Activated naive CD8-positive, alpha-beta T cell treated with anti-CD3 and anti-CD28 coated beads, Interleukin-2, amount 10 ng/mL, durations not matched to agents 7 days and 5 days (primary cell): ENCODE results near the gene TIMM22. TPM values are rescaled to one million over a fixed set of nuclear protein-coding genes. Genes with fewer than 3 reads are reported as not detected.
A peak's percentile ranks its signal among the peaks of the same experiment; 100 is the strongest.

Experiments
- ATAC-seq: fragments of 150-1000 bp; cut with Tn5 transposase; one replicate; pipeline ENCODE4 v1.10.0; 2021; ENCODE audit warnings: low read depth, moderate library complexity
- POLR2A ChIA-PET: fragments of 350-600 bp; sonication (Branson Sonifier 250); formaldehyde crosslinking; loops from one replicate; lab custom pipeline; 2021; ENCODE audit warnings: antibody characterized with exemption; lab: Charles Lee
- DNase-seq: peaks from one replicate; pipeline ENCODE4 v3.0.0; 2021
- H3K27ac Mint-ChIP-seq: one replicate; pipeline ENCODE4 v1.8.0; 2022; ENCODE audit warnings: mild to moderate bottlenecking, mixed read lengths
- H3K27me3 Mint-ChIP-seq: one replicate; pipeline ENCODE4 v1.8.0; 2022; ENCODE audit warnings: mild to moderate bottlenecking, moderate library complexity, mixed read lengths
- H3K36me3 Mint-ChIP-seq: one replicate; pipeline ENCODE4 v1.8.0; 2021; ENCODE audit warnings: mild to moderate bottlenecking, mixed read lengths
- H3K4me1 Mint-ChIP-seq: one replicate; pipeline ENCODE4 v1.8.0; 2021; ENCODE audit warnings: mixed read lengths
- H3K4me3 Mint-ChIP-seq: one replicate; pipeline ENCODE4 v1.8.0; 2022; ENCODE audit warnings: mild to moderate bottlenecking, moderate library complexity, mixed read lengths
- H3K9me3 Mint-ChIP-seq: one replicate; pipeline ENCODE4 v1.8.0; 2021; ENCODE audit warnings: mixed read lengths
- total RNA-seq, 2 experiments: library from RNA; stranded (reverse); gene quantifications; one replicate each; pipeline ENCODE4 v1.2.3, GENCODE V29; 2021

TIMM22 gene
- total RNA-seq, 2 experiments from 2014 or later: 10.3 to 10.7 TPM

DNA sequence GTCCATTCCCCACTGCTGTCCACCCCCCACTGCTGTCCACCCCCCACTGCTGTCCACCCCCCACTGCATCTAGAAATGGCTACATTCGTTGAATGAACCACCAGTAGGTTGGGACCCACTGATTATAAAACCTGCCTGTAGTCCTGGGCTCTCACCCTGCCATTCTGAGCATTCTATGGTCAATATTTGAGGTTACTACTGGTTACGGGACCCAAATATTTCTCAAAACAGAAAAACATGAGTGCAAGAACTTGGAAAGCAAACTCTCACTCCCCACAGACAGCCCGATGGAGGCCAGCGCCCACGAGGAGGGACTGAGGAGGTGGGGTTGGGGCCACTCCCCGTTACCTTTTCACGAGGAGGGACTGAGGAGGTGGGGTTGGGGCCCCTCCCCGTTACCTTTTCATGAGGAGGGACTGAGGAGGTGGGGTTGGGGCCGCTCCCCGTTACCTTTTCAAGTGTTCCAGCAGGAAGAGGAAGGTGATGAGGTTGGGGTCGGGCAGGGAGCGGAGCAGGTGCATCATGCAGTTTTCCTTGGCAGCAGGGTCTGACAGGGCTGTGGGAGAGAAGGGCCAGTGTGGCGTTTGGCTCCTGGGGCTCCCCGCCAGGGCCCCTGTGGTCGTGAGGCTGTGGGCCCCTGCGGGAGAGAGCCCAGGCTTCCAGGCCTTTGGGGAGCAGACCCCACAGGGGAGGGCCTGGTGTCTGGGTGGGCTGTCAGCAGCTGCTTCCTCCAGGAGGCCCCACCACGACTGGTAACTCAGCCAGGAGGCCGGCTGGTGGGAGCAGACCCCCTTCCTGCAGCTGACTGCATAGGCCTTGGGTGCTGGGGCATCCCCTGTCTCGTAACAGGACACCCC, 12.5 kb downstream of the TIMM22 start:
- H3K4me1 Mint-ChIP-seq: peaks cover 4% of the 10 kb centered on the region
- peaks cover 7% of the 10 kb centered on the region for H3K36me3 Mint-ChIP-seq
- POLR2A ChIA-PET: no interaction called here
- no peak overlapping the region for H3K4me3 Mint-ChIP-seq
- H3K27ac Mint-ChIP-seq: peak overlapping the region; percentile 34
- no peaks in the 10 kb centered on the region for H3K27me3 Mint-ChIP-seq
- DNase-seq (no peak), ATAC-seq (no peak)
- H3K9me3 Mint-ChIP-seq: no peaks in the 10 kb centered on the region

DNA sequence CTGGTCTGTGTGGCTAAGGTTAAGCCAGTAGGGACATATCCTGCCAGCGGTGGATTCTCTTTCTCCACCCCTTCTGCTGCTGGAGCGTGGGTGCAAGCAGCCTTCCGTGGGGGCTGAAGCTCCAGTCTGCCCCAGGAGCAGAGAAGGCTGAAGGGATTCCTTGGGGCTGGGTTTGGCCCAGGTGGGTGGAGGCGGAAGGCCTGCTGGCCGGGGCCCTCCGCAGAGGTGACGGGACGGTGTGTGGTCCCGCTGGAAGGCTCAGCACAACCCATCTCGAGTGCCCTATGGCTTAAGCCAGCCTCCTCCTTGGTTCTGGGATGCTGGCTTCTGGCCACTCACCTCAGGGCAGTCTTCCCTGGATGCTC, 13.1 kb downstream of the TIMM22 start:
- peaks cover 7% of the 10 kb centered on the region for H3K36me3 Mint-ChIP-seq
- no peak for DNase-seq

DNA sequence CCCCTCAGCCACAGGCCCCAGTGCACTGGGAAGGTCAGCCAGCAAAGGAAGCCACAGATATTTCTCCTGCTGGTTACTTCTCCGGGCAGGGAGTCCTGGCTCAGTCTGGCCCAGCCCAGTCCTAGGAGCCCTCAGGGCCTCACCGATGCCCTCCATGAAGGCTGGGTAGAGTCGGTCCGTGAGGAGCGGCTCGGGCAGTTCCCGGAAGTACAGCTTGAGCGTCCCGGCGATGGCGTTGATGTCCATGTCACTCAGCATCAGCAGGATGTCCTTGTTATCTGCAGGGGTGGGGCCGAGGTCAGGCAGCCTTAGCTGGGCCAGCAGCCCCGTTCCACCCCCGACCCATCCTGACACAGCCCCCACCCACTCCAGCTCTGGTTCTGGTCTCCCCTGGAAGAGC, 13.7 kb downstream of the TIMM22 start:
- DNase-seq: no peak
- Mint-ChIP-seq H3K36me3 (peaks cover 2% of the 10 kb centered on the region), H3K4me3 (no peak overlapping the region), H3K9me3 (no peaks in the 10 kb centered on the region), H3K27ac (no peak overlapping the region), H3K27me3 (no peaks in the 10 kb centered on the region), H3K4me1 (peaks cover 1% of the 10 kb centered on the region)
- no peak for ATAC-seq
- POLR2A ChIA-PET: no interaction called here

More for the DNA sequence above, 13.1 kb downstream of the TIMM22 start:
- POLR2A ChIA-PET: no interaction called here
- peaks cover 4% of the 10 kb centered on the region for H3K4me1 Mint-ChIP-seq
- ATAC-seq: no peak
- H3K9me3 Mint-ChIP-seq: no peaks in the 10 kb centered on the region
- no peak overlapping the region for H3K27ac Mint-ChIP-seq
- no peak overlapping the region for H3K4me3 Mint-ChIP-seq
- no peaks in the 10 kb centered on the region for H3K27me3 Mint-ChIP-seq

DNA sequence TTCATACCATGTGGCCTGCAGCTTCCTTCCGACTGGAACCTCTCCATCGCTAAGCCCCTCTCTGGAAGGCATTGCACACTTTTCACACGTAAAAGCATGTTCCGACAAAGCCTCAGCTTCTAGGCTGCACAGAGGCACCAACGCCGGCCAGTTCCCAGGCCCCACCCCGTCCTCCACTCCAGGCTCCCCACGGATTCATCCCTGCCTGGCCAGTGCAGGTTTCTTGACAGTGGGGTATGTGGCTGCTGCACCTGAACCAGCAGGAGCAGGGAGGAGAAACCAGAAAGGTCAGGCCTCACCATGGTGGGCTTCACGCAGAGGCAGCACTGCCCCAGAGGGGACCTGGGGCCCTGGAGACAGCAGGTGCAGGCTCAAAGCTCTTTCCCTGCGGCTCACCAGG, 14.2 kb downstream of the TIMM22 start:
- no peak overlapping the region for H3K4me3 Mint-ChIP-seq
- no peak for ATAC-seq
- POLR2A ChIA-PET: no interaction called here
- H3K9me3 Mint-ChIP-seq: no peaks in the 10 kb centered on the region
- no peaks in the 10 kb centered on the region for H3K4me1 Mint-ChIP-seq
- no peaks in the 10 kb centered on the region for H3K27me3 Mint-ChIP-seq
- no peak for DNase-seq
- H3K36me3 Mint-ChIP-seq: no peaks in the 10 kb centered on the region
- H3K27ac Mint-ChIP-seq: no peak overlapping the region

DNA sequence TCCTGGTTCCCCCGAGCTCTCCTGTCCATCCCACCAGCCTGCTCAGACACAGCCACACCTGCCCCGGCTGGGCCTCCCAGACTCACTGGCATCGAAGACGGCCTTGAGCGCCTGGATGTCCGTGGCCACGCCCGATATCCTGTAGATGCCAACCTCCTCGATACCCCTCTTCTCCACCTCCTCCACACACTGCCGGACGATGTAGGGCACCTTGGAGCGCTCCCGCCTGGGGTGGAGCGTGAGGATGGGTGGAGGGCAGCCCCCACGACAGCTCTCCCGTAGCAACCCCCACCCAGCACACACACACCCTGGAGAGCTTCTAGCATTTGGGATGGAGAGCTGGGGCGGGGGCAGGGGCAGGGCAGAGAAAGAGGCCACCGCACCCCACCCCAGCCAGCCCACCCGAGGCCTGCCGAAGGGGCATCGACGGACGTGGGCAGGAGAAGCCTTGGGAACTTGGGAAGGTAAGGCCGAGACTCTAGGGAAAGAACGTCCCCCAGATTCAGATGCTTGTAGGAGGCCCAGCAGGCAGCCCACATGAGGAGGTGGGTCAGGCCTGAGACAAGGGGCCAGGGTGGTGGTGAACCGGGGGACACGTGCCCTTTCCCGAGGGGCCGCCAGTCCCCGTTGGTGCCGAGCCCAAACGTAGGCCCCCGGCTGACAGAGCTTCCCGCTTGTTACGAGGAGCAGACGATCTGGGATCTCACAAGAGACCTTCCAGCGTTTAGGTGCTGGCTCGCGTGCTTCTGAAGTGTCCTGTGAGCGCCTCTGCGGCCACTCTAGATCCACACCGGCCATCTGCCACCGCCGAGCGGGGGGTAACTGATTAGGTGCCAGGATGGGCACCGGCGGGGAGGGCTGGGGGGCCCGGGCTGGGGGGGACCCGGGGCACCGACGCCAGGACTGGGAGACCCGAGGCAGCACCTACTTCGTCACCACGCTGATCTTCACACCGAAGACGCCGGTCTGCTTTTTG, 15.1 kb downstream of the TIMM22 start:
- POLR2A ChIA-PET: no interaction called here
- H3K4me1 Mint-ChIP-seq: no peaks in the 10 kb centered on the region
- DNase-seq (no peak), ATAC-seq (no peak)
- no peaks in the 10 kb centered on the region for H3K36me3 Mint-ChIP-seq
- H3K9me3 Mint-ChIP-seq: no peaks in the 10 kb centered on the region
- no peak overlapping the region for H3K4me3 Mint-ChIP-seq
- H3K27me3 Mint-ChIP-seq: no peaks in the 10 kb centered on the region
- H3K27ac Mint-ChIP-seq: no peak overlapping the region

DNA sequence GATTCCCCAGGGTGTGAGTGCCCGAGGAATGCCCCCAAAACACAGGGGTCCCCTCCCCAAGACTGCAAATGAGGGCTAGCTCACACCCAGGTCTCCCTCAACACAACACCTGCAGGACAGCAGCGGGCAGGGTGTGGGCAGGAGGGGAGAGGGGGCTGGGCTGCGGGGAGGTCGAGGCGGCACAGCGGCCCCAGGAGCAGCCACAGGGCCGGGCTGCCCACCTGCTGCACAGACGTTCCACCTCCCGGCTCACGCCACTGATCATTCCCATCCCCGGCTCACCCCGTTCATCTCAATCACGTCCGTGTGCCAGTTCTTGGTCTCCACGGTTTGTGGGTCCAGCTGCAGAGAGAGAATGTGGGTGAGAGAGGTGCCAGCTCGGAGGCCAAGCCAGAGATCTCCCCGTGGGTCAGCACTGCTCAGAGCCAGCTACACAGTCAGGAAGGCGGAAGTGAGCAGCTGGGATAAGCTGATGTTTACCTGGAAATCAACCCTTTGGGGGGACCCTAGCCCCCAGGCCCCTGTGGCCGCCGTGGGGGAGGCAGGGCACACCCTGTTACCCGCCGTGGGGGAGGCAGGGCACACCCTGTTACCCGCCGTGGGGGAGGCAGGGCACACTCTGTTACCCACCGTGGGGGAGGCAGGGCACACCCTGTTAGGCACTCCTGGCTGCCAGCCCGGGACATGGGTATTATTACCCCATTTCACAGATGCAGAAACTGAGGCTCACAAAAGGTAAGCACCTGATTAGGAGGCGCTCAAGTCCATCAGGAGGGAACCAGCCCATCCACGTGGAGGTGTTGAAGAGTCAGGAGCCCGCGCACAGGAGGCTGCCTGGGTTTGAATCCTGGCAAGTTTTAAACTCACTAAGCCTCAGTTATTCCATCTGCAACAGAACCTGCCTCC, 16.1 kb downstream of the TIMM22 start:
- H3K27me3 Mint-ChIP-seq: no peaks in the 10 kb centered on the region
- POLR2A ChIA-PET: no interaction called here
- H3K27ac Mint-ChIP-seq: no peak overlapping the region
- no peaks in the 10 kb centered on the region for H3K9me3 Mint-ChIP-seq
- DNase-seq: no peak
- no peak for ATAC-seq
- no peak overlapping the region for H3K4me3 Mint-ChIP-seq
- no peaks in the 10 kb centered on the region for H3K4me1 Mint-ChIP-seq
- H3K36me3 Mint-ChIP-seq: no peaks in the 10 kb centered on the region

DNA sequence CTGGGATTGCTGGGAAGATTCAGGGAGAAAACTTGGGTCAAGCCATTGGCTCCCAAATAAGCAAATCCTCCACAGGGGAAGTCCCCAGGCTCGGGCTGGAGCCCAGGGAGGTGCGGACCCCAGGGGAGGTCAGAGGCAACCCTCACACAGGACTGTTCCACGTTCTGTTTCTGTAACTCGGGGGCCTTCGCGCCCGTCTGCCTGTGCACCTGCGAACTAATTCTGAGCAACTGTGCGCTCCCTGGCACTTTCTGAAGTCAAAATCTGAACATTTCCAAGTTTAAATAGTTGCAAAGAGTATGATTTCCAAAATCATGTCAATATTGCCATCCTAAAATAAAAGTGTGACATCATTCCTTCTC, 16.8 kb downstream of the TIMM22 start:
- Mint-ChIP-seq H3K36me3 (no peaks in the 10 kb centered on the region), H3K4me1 (no peaks in the 10 kb centered on the region), H3K4me3 (no peak overlapping the region), H3K27ac (no peak overlapping the region), H3K9me3 (no peaks in the 10 kb centered on the region), H3K27me3 (no peaks in the 10 kb centered on the region)
- no peak for DNase-seq
- POLR2A ChIA-PET: no interaction called here
- ATAC-seq: no peak

DNA sequence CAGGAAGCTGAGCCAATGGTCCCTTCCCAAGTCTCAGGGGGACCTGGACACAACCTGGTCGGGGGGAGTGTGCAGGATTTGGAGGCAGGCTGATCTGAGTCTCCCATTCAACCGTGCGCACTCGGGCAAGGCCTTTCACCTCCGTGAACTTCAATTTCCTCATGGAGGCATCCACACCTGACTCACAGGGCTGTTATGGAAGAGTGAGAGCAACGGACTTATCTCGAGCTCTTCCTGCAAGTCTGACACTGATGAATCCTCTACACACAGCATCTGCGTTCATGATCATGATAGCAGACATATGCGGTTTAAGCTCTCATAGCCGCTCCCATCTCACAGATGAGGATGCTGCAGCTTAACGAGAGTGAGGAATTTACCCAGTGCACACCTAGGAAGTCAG, 21.6 kb downstream of the TIMM22 start:
- Mint-ChIP-seq H3K27ac (no peak overlapping the region), H3K4me3 (no peak overlapping the region), H3K36me3 (peaks cover 2% of the 10 kb centered on the region), H3K9me3 (no peaks in the 10 kb centered on the region), H3K4me1 (no peaks in the 10 kb centered on the region), H3K27me3 (no peaks in the 10 kb centered on the region)
- POLR2A ChIA-PET: interaction anchor here (0.6 kb wide), 1 partner anchor 318 kb away, joined by 3 read pairs; no protein-coding TSS in a partner anchor
- DNase-seq (no peak), ATAC-seq (no peak)

DNA sequence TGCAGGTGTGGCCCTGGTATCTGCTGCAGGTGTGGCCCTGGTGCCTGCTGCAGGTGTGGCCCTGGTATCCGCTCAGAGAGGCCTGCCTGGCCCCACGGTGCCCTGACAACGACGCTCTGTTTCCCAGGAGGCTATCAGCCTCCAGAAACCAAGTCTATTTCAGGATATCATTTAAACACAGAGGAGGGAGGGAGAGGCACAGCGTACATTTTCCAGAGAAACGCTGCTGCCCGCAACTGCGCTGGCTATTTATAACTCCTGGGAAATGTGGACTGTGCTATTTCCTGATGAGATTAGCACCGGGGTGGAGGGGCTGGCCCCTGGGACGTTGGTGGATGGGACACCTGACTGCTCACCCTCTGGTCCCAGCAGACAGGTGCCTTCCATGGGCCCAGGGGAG, 22.5 kb downstream of the TIMM22 start:
- no peak overlapping the region for H3K4me3 Mint-ChIP-seq
- no peak overlapping the region for H3K27ac Mint-ChIP-seq
- ATAC-seq (no peak), DNase-seq (no peak)
- H3K36me3 Mint-ChIP-seq: peaks cover 2% of the 10 kb centered on the region
- no peaks in the 10 kb centered on the region for H3K27me3 Mint-ChIP-seq
- H3K9me3 Mint-ChIP-seq: no peaks in the 10 kb centered on the region
- POLR2A ChIA-PET: no interaction called here
- no peaks in the 10 kb centered on the region for H3K4me1 Mint-ChIP-seq

DNA sequence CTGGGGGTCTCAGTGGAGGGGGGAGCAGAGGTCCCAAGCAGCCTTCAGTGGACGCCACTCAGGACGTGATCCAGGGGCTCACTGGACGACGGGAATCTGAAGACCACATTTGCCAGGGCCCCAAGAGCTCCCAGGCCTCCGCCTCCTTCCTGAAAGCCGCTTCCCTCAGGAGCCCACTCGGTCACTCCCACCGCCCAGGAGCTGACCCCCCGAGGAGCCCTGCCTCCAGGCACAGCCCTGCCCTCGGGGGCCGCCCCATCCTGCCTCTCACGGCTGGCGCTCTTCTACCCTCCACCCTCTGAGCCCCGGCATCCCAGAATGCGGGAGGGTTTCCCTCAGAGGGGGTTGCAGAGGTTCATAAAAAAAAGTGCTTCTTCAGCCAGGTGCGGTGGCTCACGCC, 24.2 kb downstream of the TIMM22 start:
- DNase-seq (no peak), ATAC-seq (no peak)
- peaks cover 2% of the 10 kb centered on the region for H3K36me3 Mint-ChIP-seq
- H3K9me3 Mint-ChIP-seq: no peaks in the 10 kb centered on the region
- H3K4me3 Mint-ChIP-seq: no peak overlapping the region
- POLR2A ChIA-PET: no interaction called here
- no peaks in the 10 kb centered on the region for H3K4me1 Mint-ChIP-seq
- H3K27ac Mint-ChIP-seq: no peak overlapping the region
- H3K27me3 Mint-ChIP-seq: no peaks in the 10 kb centered on the region

DNA sequence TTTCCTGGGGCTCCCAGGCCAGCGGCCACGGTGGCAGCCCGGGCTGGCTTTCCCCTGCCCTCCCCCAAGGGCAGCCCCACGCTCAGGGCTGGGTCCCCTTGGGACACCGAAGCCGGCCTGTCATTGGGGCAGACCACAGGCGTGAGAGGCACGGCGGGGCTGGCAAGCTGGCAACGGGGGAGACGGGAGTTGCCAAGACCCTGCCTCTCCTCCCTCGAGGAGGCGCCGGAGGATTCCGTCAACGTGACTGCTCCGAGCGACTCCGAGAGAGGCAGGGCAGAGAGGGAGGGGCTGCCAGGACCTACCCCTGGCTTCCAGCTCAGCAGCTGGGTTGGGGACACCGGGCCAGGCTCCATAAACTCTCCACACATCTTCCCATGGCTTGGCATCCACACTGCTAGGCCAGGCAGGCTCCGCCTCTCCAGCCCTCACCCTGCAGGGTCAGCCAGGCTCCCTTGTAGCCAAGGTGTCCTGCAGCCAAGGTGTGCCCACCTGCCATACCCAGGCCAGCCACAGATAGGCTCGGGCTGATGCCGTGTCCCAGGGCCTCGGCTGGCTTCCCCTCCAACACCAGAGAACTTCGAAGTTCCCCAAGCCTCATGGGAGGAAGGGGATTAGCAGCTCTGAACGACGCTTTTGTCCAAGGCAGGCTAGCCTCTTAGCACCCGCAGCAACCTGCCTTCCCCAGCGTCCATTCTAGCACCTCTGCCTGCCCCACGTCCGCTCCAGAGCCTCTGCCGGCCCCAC, 25.5 kb downstream of the TIMM22 start:
- no peak for DNase-seq
- Mint-ChIP-seq H3K4me3 (no peak overlapping the region), H3K36me3 (peaks cover 2% of the 10 kb centered on the region), H3K9me3 (no peaks in the 10 kb centered on the region), H3K27ac (no peak overlapping the region), H3K27me3 (no peaks in the 10 kb centered on the region), H3K4me1 (no peaks in the 10 kb centered on the region)
- POLR2A ChIA-PET: interaction anchor here (0.6 kb wide), 1 partner anchor 232 kb away, joined by 8 read pairs; no protein-coding TSS in a partner anchor
- no peak for ATAC-seq

DNA sequence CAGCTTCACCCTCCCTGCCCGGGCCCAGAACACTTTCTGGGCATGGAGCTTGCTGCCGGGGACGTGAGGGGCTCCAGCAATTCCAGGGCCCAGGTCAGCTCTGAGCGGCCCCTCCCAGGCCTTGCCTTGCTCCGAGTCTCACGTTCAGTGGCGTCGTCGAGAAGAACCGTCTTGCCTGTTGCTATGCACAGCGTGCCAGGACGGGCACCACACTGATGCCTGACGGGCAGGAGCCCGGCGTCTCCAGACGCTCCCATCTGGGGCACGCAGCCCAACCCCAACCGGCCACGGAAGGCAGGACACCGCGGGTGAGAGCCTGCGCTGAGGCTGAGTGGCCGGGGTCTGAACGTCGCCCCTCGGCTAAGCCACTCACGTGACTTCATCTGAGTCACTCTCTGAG, 27.1 kb downstream of the TIMM22 start:
- no peak overlapping the region for H3K4me3 Mint-ChIP-seq
- no peaks in the 10 kb centered on the region for H3K4me1 Mint-ChIP-seq
- no peaks in the 10 kb centered on the region for H3K9me3 Mint-ChIP-seq
- POLR2A ChIA-PET: no interaction called here
- peaks cover under 1% of the 10 kb centered on the region for H3K36me3 Mint-ChIP-seq
- DNase-seq: no peak
- ATAC-seq: no peak
- no peak overlapping the region for H3K27ac Mint-ChIP-seq
- no peaks in the 10 kb centered on the region for H3K27me3 Mint-ChIP-seq
